Fibroblast of skin of abdomen (primary cell): ENCODE results near the gene WASF2.
"Not testable (repeated sequence)": the region's sequence is repeated elsewhere in the genome, so short reads cannot be mapped to it uniquely, and the experiment has no call there.

ENCODE experiments used
- DNase-seq: peaks from one replicate; pipeline ENCODE4 v3.0.0-alpha.2; 2013

The WASF2 gene

GRCh38 chr1:27521861-27522431, 32.0 kb upstream of the WASF2 start:
- DNase-seq = no peak

- no peak for DNase-seq
Observed at GRCh38 chr1:27521336-27521831, 31.4 kb upstream of the WASF2 start.

- DNase-seq = no peak
Observed at GRCh38 chr1:27520651-27521050, 30.7 kb upstream of the WASF2 start.

GRCh38 chr1:27519331-27520258, 29.6 kb upstream of the WASF2 start:
- DNase-seq = no peak

GRCh38 chr1:27518808-27519207, 28.8 kb upstream of the WASF2 start:
- DNase-seq = no peak

- no peak for DNase-seq
Observed at GRCh38 chr1:27517907-27518718, 28.1 kb upstream of the WASF2 start.

GRCh38 chr1:27517301-27517700, 27.3 kb upstream of the WASF2 start:
- no peak for DNase-seq

GRCh38 chr1:27515626-27516025, 25.7 kb upstream of the WASF2 start:
- DNase-seq = no peak

GRCh38 chr1:27513958-27514357, 24.0 kb upstream of the WASF2 start:
- no peak for DNase-seq

- DNase-seq = no peak
Observed at GRCh38 chr1:27513528-27513927, 23.6 kb upstream of the WASF2 start.

GRCh38 chr1:27509127-27510080, 19.4 kb upstream of the WASF2 start:
- DNase-seq = no peak

GRCh38 chr1:27507960-27508665, 18.1 kb upstream of the WASF2 start:
- DNase-seq = no peak

- no peak for DNase-seq
Observed at GRCh38 chr1:27506703-27507102, 16.7 kb upstream of the WASF2 start.

GRCh38 chr1:27505420-27505680, 15.4 kb upstream of the WASF2 start:
- no peak for DNase-seq

- no peak for DNase-seq
Observed at GRCh38 chr1:27504588-27505419, 14.8 kb upstream of the WASF2 start.

- DNase-seq = peak; percentile 53
Observed at GRCh38 chr1:27503844-27504587, 14.0 kb upstream of the WASF2 start.

- DNase-seq = no peak
Observed at GRCh38 chr1:27503033-27503432, 13.1 kb upstream of the WASF2 start.

GRCh38 chr1:27501159-27501558, 11.2 kb upstream of the WASF2 start:
- DNase-seq = not testable (repeated sequence)

GRCh38 chr1:27499142-27499541, 9.2 kb upstream of the WASF2 start:
- DNase-seq = no peak
